Measurements from ENCODE around the gene BRIP1.

BRIP1 gene

DNA sequence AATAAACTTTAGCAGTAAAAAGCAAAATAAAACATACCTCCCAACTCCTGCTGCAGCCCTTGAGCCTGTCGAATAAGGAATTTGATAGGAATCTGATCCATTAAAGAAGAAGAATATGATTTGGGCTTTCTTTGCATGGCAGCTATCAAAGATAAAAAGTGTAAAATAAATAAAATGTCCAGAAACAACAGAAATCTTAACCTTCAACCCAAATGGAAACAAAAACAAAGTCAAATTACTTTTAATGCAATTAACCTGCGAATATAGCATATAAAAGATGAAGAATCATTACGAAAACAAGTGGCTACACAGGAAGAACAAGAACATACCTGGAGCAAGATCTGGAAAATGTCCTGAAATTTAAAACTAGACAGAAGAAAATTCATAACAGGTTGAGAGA lies 21.5 kb upstream of the BRIP1 start:
- Histone ChIP-seq H3K4me1 (ENCODE audit: insufficient read depth, low read length) (no peaks in the 10 kb centered on the region), H3K4me3 (ENCODE audit: low read length) (no peak overlapping the region), H3K27me3 (ENCODE audit: insufficient read depth, low read length) (no peaks in the 10 kb centered on the region), H3K36me3 (ENCODE audit: insufficient read depth, low read length) (peaks cover 74% of the 10 kb centered on the region), H3K9ac (ENCODE audit: low read depth, low read length) (no peak overlapping the region), H3K9me3 (ENCODE audit: insufficient read depth, low read depth, low read length) (no peaks in the 10 kb centered on the region), H3K27ac (ENCODE audit: low read depth, low read length) (no peak overlapping the region)
- WGBS = 98% methylated on average over 3 of the region's 3 CpGs

- no peak overlapping the region for H3K9ac ChIP-seq (ENCODE audit: low read depth, low read length)
- no peaks in the 10 kb centered on the region for H3K9me3 ChIP-seq (ENCODE audit: insufficient read depth, low read depth, low read length)
- peaks cover 83% of the 10 kb centered on the region for H3K36me3 ChIP-seq (ENCODE audit: insufficient read depth, low read length)
- no peaks in the 10 kb centered on the region for H3K27me3 ChIP-seq (ENCODE audit: insufficient read depth, low read length)
- WGBS = 94% methylated on average over 1 of the region's 4 CpGs
- no peak overlapping the region for H3K4me3 ChIP-seq (ENCODE audit: low read length)
- H3K27ac ChIP-seq (ENCODE audit: low read depth, low read length) = no peak overlapping the region
- no peaks in the 10 kb centered on the region for H3K4me1 ChIP-seq (ENCODE audit: insufficient read depth, low read length)
Observed at GRCh38 chr17:61880589-61881102, 17.3 kb upstream of the BRIP1 start.

DNA sequence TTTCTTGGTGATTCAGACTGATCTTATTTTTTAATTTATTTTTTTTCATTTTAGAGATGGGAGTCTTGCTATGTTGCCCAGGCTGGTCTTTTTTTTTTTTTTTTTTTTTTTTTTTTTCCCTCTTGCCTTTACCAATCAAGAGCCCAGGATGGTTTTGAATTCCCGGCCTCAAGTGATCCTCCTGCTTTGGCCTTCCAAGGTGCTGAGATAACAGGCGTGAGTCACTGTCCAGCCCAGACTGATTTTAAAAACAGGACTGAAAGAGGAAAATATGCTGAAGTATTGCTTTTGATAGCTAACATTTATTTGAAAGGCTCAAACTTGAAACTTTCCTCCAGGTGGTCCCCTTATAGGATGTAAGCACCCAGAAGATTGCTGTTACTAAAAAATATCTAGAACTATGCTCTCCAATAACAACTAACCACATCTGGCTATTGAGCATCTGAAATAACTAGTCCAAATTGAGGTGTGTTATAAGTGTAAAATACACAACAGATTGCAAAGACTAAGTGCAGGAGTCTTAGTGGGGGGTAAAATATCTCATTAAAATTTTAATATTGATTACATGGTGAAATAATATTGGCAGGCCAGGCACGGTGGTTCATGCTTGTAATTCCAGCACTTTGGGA lies 15.8 kb upstream of the BRIP1 start:
- H3K4me1 ChIP-seq (ENCODE audit: insufficient read depth, low read length) = no peaks in the 10 kb centered on the region
- no peaks in the 10 kb centered on the region for H3K9me3 ChIP-seq (ENCODE audit: insufficient read depth, low read depth, low read length)
- H3K27ac ChIP-seq (ENCODE audit: low read depth, low read length) = no peak overlapping the region
- no peak overlapping the region for H3K4me3 ChIP-seq (ENCODE audit: low read length)
- no peaks in the 10 kb centered on the region for H3K27me3 ChIP-seq (ENCODE audit: insufficient read depth, low read length)
- H3K9ac ChIP-seq (ENCODE audit: low read depth, low read length) = no peak overlapping the region
- 98% methylated on average over 3 of the region's 3 CpGs for WGBS
- H3K36me3 ChIP-seq (ENCODE audit: insufficient read depth, low read length) = peaks cover 88% of the 10 kb centered on the region

DNA sequence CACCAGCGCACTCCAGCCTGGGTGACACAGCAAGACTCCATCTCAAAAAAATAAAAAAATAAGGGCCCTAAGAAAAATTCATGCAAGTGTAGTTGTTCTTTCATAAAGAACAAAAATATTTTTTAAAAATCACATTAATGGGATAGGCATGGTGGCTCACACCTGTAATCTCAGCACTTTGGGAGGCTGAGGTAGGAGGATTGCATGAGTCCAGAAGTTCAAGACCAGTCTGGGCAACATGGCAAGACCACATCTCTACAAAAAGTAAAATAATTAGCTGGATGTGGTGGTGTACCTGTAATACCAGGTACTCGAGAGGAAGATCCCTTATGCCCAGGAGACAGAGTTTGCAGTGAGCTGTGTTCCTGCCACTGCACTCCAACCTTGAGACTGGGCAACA lies 15.2 kb upstream of the BRIP1 start:
- Histone ChIP-seq H3K4me1 (ENCODE audit: insufficient read depth, low read length) (no peaks in the 10 kb centered on the region), H3K27ac (ENCODE audit: low read depth, low read length) (no peak overlapping the region), H3K9ac (ENCODE audit: low read depth, low read length) (no peak overlapping the region), H3K36me3 (ENCODE audit: insufficient read depth, low read length) (peaks cover 82% of the 10 kb centered on the region), H3K27me3 (ENCODE audit: insufficient read depth, low read length) (no peaks in the 10 kb centered on the region), H3K4me3 (ENCODE audit: low read length) (no peak overlapping the region), H3K9me3 (ENCODE audit: insufficient read depth, low read depth, low read length) (no peaks in the 10 kb centered on the region)
- WGBS = 87% methylated on average over 2 of the region's 2 CpGs

DNA sequence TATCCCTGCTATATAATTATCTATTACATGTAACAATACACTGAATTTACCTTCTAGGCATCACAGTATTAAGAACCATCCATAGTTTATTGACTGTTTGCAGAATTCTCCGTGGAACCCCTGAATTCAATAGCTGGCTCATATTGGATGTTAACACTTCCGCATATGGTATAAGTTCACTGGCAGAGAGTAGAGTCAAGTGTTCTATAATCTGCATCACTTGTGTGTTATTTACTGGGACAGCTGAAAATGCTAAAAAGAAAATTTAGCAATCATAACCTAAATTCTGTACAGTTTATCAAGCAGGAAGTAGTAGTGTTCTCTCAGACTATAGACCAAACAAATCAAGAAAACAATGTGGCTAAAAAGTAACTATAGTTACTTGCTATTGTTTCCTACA lies 14.5 kb upstream of the BRIP1 start:
- WGBS = 95% methylated on average over 2 of the region's 2 CpGs
- Histone ChIP-seq H3K36me3 (ENCODE audit: insufficient read depth, low read length) (peaks cover 76% of the 10 kb centered on the region), H3K9ac (ENCODE audit: low read depth, low read length) (no peak overlapping the region), H3K4me1 (ENCODE audit: insufficient read depth, low read length) (no peaks in the 10 kb centered on the region), H3K27me3 (ENCODE audit: insufficient read depth, low read length) (no peaks in the 10 kb centered on the region), H3K9me3 (ENCODE audit: insufficient read depth, low read depth, low read length) (no peaks in the 10 kb centered on the region), H3K4me3 (ENCODE audit: low read length) (no peak overlapping the region), H3K27ac (ENCODE audit: low read depth, low read length) (no peak overlapping the region)

GRCh38 chr17:61875804-61876203 lies 12.5 kb upstream of the BRIP1 start:
- H3K36me3 ChIP-seq (ENCODE audit: insufficient read depth, low read length) = peaks cover 76% of the 10 kb centered on the region
- H3K9ac ChIP-seq (ENCODE audit: low read depth, low read length) = no peak overlapping the region
- no peaks in the 10 kb centered on the region for H3K4me1 ChIP-seq (ENCODE audit: insufficient read depth, low read length)
- no peak overlapping the region for H3K4me3 ChIP-seq (ENCODE audit: low read length)
- H3K27ac ChIP-seq (ENCODE audit: low read depth, low read length) = no peak overlapping the region
- no peaks in the 10 kb centered on the region for H3K9me3 ChIP-seq (ENCODE audit: insufficient read depth, low read depth, low read length)
- WGBS = 89% methylated on average over 3 of the region's 3 CpGs
- H3K27me3 ChIP-seq (ENCODE audit: insufficient read depth, low read length) = no peaks in the 10 kb centered on the region

DNA sequence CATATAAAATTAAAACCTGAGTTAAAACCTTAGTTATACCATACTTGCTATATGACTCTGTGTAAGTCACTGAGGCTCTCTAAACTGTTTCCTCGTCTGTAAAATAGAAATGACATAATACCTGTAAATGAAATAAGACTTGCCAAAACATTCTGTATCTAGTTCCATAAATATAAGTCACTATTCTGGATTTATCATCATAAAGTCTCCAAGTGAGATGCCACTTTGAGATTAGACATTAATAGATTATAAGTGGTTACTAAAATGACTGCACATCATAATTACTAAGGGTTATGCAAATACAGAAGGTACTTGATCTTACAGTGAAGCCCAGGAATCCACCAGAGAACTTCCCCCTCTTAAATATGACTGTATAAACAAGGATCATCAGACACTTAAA lies 12.0 kb upstream of the BRIP1 start:
- H3K4me3 ChIP-seq (ENCODE audit: low read length) = no peak overlapping the region
- no peak overlapping the region for H3K9ac ChIP-seq (ENCODE audit: low read depth, low read length)
- H3K27ac ChIP-seq (ENCODE audit: low read depth, low read length) = no peak overlapping the region
- H3K27me3 ChIP-seq (ENCODE audit: insufficient read depth, low read length) = no peaks in the 10 kb centered on the region
- no peaks in the 10 kb centered on the region for H3K4me1 ChIP-seq (ENCODE audit: insufficient read depth, low read length)
- no peaks in the 10 kb centered on the region for H3K9me3 ChIP-seq (ENCODE audit: insufficient read depth, low read depth, low read length)
- peaks cover 76% of the 10 kb centered on the region for H3K36me3 ChIP-seq (ENCODE audit: insufficient read depth, low read length)
- WGBS = no CpG with 5 or more reads among the region's 1 CpG

GRCh38 chr17:61874075-61874474 lies 10.7 kb upstream of the BRIP1 start:
- no peaks in the 10 kb centered on the region for H3K4me1 ChIP-seq (ENCODE audit: insufficient read depth, low read length)
- H3K27ac ChIP-seq (ENCODE audit: low read depth, low read length) = no peak overlapping the region
- WGBS = 95% methylated on average over 2 of the region's 2 CpGs
- no peaks in the 10 kb centered on the region for H3K27me3 ChIP-seq (ENCODE audit: insufficient read depth, low read length)
- no peak overlapping the region for H3K9ac ChIP-seq (ENCODE audit: low read depth, low read length)
- H3K9me3 ChIP-seq (ENCODE audit: insufficient read depth, low read depth, low read length) = no peaks in the 10 kb centered on the region
- H3K36me3 ChIP-seq (ENCODE audit: insufficient read depth, low read length) = peaks cover 82% of the 10 kb centered on the region
- H3K4me3 ChIP-seq (ENCODE audit: low read length) = no peak overlapping the region

DNA sequence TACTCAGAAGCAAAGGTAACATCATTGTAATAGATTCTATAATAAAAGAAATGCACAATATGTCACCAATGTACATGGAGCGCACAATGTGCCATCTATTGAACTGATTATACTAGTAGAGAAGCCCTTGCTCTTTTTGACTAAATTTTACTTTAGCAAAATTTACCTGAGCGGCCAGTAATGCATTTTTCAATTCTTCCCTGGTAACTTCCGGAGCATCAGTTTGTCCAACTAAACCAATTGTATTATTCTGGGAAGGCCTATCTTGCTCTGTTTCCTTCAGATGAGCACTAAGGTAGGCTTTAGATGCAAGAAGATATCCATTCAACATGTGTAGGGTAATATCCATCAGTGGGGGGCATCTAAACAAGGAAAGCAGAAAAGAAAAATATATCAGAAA lies 8.8 kb upstream of the BRIP1 start:
- Histone ChIP-seq H3K27me3 (ENCODE audit: insufficient read depth, low read length) (no peaks in the 10 kb centered on the region), H3K4me3 (ENCODE audit: low read length) (no peak overlapping the region), H3K9ac (ENCODE audit: low read depth, low read length) (no peak overlapping the region), H3K27ac (ENCODE audit: low read depth, low read length) (no peak overlapping the region), H3K4me1 (ENCODE audit: insufficient read depth, low read length) (no peaks in the 10 kb centered on the region), H3K36me3 (ENCODE audit: insufficient read depth, low read length) (peaks cover 84% of the 10 kb centered on the region), H3K9me3 (ENCODE audit: insufficient read depth, low read depth, low read length) (no peaks in the 10 kb centered on the region)
- WGBS = 94% methylated on average over 3 of the region's 3 CpGs

- H3K9me3 ChIP-seq (ENCODE audit: insufficient read depth, low read depth, low read length) = no peaks in the 10 kb centered on the region
- 93% methylated on average over 2 of the region's 3 CpGs for WGBS
- H3K27ac ChIP-seq (ENCODE audit: low read depth, low read length) = no peak overlapping the region
- H3K27me3 ChIP-seq (ENCODE audit: insufficient read depth, low read length) = no peaks in the 10 kb centered on the region
- H3K9ac ChIP-seq (ENCODE audit: low read depth, low read length) = no peak overlapping the region
- H3K4me1 ChIP-seq (ENCODE audit: insufficient read depth, low read length) = peaks cover 3% of the 10 kb centered on the region; the same call in 1 of the 2 replicates
- no peak overlapping the region for H3K4me3 ChIP-seq (ENCODE audit: low read length)
- H3K36me3 ChIP-seq (ENCODE audit: insufficient read depth, low read length) = peaks cover 63% of the 10 kb centered on the region
Observed at GRCh38 chr17:61869138-61869537, 5.8 kb upstream of the BRIP1 start.

DNA sequence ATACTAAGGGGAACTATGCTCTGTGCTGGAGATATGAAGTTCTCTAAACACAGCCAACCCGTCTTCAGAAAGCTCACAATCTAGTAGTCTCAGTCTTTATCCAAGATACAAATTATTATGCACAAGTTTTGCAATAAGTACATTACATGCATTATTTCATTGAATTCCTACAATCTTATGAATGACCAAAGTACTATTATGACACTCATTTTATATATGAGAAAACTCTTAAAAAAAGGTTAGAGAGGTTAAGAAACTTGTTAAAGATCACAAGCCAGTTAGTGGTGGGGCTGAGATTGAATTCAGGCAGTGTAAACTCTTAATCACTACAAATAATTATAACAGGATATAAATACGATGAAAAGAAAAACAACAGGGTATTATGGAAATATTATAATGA lies 4.7 kb upstream of the BRIP1 start:
- 100% methylated on average over 1 of the region's 2 CpGs for WGBS
- Histone ChIP-seq H3K36me3 (ENCODE audit: insufficient read depth, low read length) (peaks cover 63% of the 10 kb centered on the region), H3K9ac (ENCODE audit: low read depth, low read length) (no peak overlapping the region), H3K4me1 (ENCODE audit: insufficient read depth, low read length) (peaks cover 4% of the 10 kb centered on the region; the same call in 1 of the 2 replicates), H3K27ac (ENCODE audit: low read depth, low read length) (no peak overlapping the region), H3K4me3 (ENCODE audit: low read length) (no peak overlapping the region), H3K27me3 (ENCODE audit: insufficient read depth, low read length) (no peaks in the 10 kb centered on the region), H3K9me3 (ENCODE audit: insufficient read depth, low read depth, low read length) (no peaks in the 10 kb centered on the region)

DNA sequence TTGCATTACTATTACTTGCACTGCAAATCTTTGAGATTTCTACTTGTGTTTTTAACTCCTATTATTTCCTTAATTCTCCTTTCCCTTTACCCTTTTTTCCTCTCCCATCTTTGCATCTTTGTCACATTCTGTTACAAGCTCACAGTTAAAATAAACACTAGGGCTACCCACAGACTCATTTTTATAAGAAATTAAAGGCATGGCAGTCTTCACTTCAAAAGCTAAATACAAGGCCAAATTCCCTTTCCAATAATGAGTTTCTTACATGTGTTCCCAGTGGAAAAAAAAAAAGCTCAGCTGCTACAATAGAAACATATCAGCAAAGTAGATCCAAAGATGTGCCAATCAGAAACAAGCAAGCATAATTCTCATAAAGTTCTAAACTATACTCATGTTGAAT lies 3.7 kb upstream of the BRIP1 start:
- Histone ChIP-seq H3K27ac (ENCODE audit: low read depth, low read length) (no peak overlapping the region), H3K9me3 (ENCODE audit: insufficient read depth, low read depth, low read length) (no peaks in the 10 kb centered on the region), H3K4me1 (ENCODE audit: insufficient read depth, low read length) (peaks cover 5% of the 10 kb centered on the region; the same call in 1 of the 2 replicates), H3K27me3 (ENCODE audit: insufficient read depth, low read length) (no peaks in the 10 kb centered on the region), H3K4me3 (ENCODE audit: low read length) (no peak overlapping the region), H3K9ac (ENCODE audit: low read depth, low read length) (no peak overlapping the region), H3K36me3 (ENCODE audit: insufficient read depth, low read length) (peaks cover 57% of the 10 kb centered on the region)
